Heart right ventricle (tissue), 16 donors: ENCODE measurements around the gene RASGEF1C. TPM values are rescaled to one million over a fixed set of nuclear protein-coding genes. Genes with fewer than 3 reads are reported as not detected.
"Not testable (repeated sequence)": the region's sequence is repeated elsewhere in the genome, so short reads cannot be mapped to it uniquely, and the experiment has no call there.

Experiments used
- ATAC-seq, 8 donors: fragments of 200-7000 bp; cut with Tn5 transposase; one replicate each; pipeline ENCODE4 v1.9.1; 2020; ENCODE audit warnings: mild to moderate bottlenecking in 8 of 8, moderate library complexity in 8 of 8, moderate number of reproducible peaks in 1 of 8
- DNase-seq, 2 donors: peaks; one replicate each; pipeline ENCODE4 v3.0.0-alpha.2; 2020
- H3K27ac ChIP-seq, 10 donors: fragments of 200-600 bp; sonication (generic) in 2 of 10; one replicate each; pipeline versions ENCODE4 v1.5.0 to v1.8.0; 2020 to 2022; ENCODE audit warnings: mild to moderate bottlenecking in 3 of 10
- H3K27me3 ChIP-seq, 7 donors: fragments of 200-600 bp; one replicate each; pipeline ENCODE4 v1.8.0; 2021 to 2022; ENCODE audit warnings: mild to moderate bottlenecking in 2 of 7
- H3K36me3 ChIP-seq, 9 donors: fragments of 200-600 bp; sonication (generic) in 1 of 9; one replicate each; pipeline versions ENCODE4 v1.5.0 to v1.8.0; 2020 to 2022; ENCODE audit warnings: mild to moderate bottlenecking in 2 of 9
- H3K4me1 ChIP-seq, 9 donors: fragments of 200-600 bp; sonication (generic) in 1 of 9; one replicate each; pipeline versions ENCODE4 v1.5.0 to v1.8.0; 2020 to 2022; ENCODE audit warnings: mild to moderate bottlenecking in 4 of 9
- H3K4me3 ChIP-seq, 10 donors: fragments of 200-600 bp; sonication (generic) in 2 of 10; one replicate each; pipeline versions ENCODE4 v1.5.0 to v1.8.0; 2020 to 2022; ENCODE audit warnings: mild to moderate bottlenecking in 7 of 10, moderate library complexity in 2 of 10
- H3K9me3 ChIP-seq, 11 donors: fragments of 200-600 bp in 10 of 11; sonication (generic) in 2 of 11; one replicate each; pipeline versions ENCODE4 v1.5.0 to v1.8.0; 2013 to 2022; ENCODE audit warnings: mild to moderate bottlenecking in 2 of 11, control low read depth in 1 of 11, moderate library complexity in 1 of 11
- WGBS, 2 donors: extraction: QIAGEN DNeasy Blood & Tissue Kit; methylation state at CpG; one replicate each; pipeline ENCODE4 v1.1.7; 2013; ENCODE audit warnings: inconsistent platforms in 1 of 2; 5-methylcytosine and 5-hydroxymethylcytosine counted together
- intact Hi-C, 10 donors: fragments of 100-400 bp; cut with DNase I; formaldehyde crosslinking; loops; one replicate each; pipeline versions ENCODE4 v1.11.1 to v1.14.2; 2022
- polyA plus RNA-seq, 2 donors: library from polyadenylated mRNA; stranded (reverse); fragments of 200-250 nt; gene quantifications; one replicate each; pipeline ENCODE4 v1.2.3, GENCODE V29; 2013
- total RNA-seq, 10 donors: library from RNA; stranded (reverse); fragmentation: NEBNext Ultra II Directional in 3 of 10; extraction: Animal tissue kit (Norgen Biotek cat#: 25700) in 3 of 10; gene quantifications; one replicate each; pipeline versions ENCODE4 v1.2.1 to v1.2.4, GENCODE V29; 2021 to 2023
- TF ChIP-seq, protein P1 (sequence below), 9 donors: fragments of 200-600 bp; sonication (generic) in 2 of 9; IDR thresholded peaks; one replicate each; pipeline versions ENCODE4 v1.5.0 to v1.8.0; 2021 to 2022; ENCODE audit warnings: antibody characterized with exemption in 9 of 9, mild to moderate bottlenecking in 5 of 9, moderate library complexity in 1 of 9
- donor health status: Arrhythmogenic right ventricular cardiomyopathy.
- donor health status: ischemic (EF 13 %, LVEDD 7.1; RV severe dilation, severe dysfunction).
- donor health status: healthy with polysubstance abuse.
- donor health status: DM: no; HTN: yes; CAD: no.
- donor health status: DM: no; HTN: no; CAD: no.
- donor health status: ischemic (EF 25% LVEDD 6.9; RV normal size, moderate dysfunction).
- donor health status: ischemic (EF 25% LVEDD 5.7; RV mildly dilated, moderate dysfunction).
- donor health status: healthy.
- donor health status: DM: yes; HTN: yes; CAD: no.
- donor health status: Ischemic cardiomyopathy.
- donor health status: ischemic (EF 35%, LVEDD 5.7; RV mildly dilated, moderate dysfunction).
- donor health status: nonischemic (EF 11% LVEDD 7.7; RV severe dilation, severe dysfunction).
- donor health status: DM: yes; HTN: yes; CAD: no.
- donor health status: PGD.
- donor health status: ischemic (EF 29% LVEDD 5.4; RV normal size, mild dysfunction).
- donor health status: nonischemic (EF 23%, LVEDD 6.1; RV moderate dilation, normal function).

Gene RASGEF1C
- total and polyA plus RNA-seq, 12 donors, result 0.17 to 0.59 (median 0.26) TPM; not detected in 6

DNA sequence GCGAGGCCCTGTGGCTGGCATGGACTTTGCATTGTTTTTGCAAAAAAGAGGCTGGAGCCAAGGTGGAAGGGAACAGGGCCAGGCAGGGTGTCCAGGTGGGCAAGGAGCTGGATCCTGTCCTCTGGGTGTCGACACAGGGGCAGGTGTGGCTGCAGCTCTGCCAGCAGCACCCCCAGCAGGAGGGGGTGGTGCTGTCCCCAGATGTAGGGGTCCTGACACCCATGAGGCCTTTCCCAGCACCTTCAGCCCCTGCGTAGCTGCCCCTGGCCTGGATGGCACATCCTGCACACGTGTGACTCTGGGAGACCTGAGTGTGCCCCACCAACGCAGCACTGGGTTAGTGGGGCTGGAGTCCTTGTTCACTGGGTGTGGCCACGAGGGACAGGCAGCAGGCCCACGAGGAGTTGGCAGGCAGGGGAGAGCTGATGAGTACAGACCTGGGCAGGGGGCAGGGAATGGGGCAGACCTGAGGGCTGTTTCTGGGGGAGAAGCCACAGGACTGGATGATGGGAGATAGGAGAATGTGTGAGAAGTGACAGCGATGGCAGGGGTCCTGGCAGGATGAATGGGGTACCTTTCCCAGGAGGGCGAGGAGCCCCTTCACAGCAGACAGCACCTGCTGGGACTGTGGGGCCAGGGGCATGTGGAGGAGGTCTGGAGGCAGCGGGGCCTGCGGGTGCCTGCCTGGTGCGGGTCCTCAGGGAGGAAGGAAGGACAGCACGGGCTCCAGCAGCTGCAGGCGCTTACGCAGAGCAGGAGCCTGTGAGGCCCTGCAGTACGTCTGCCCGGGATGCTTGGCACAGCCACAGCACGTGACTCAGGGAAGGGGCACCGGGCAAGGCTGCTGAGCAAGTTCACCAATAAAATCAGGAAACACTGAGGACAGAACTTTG lies 3.6 kb upstream of the RASGEF1C start:
- Histone ChIP-seq H3K27me3 (peaks cover 9 to 42% (median 30%) of the 10 kb centered on the region in 7 donors), H3K4me1 (peaks cover 0 to 9% (median 5%) of the 10 kb centered on the region in 9 donors), H3K4me3 (no peak overlapping the region), H3K9me3 (peaks cover 0 to 30% (median 6%) of the 10 kb centered on the region in 11 donors), H3K36me3 (no peaks in the 10 kb centered on the region), H3K27ac (no peak overlapping the region)
- TF ChIP-seq, protein P1, sequence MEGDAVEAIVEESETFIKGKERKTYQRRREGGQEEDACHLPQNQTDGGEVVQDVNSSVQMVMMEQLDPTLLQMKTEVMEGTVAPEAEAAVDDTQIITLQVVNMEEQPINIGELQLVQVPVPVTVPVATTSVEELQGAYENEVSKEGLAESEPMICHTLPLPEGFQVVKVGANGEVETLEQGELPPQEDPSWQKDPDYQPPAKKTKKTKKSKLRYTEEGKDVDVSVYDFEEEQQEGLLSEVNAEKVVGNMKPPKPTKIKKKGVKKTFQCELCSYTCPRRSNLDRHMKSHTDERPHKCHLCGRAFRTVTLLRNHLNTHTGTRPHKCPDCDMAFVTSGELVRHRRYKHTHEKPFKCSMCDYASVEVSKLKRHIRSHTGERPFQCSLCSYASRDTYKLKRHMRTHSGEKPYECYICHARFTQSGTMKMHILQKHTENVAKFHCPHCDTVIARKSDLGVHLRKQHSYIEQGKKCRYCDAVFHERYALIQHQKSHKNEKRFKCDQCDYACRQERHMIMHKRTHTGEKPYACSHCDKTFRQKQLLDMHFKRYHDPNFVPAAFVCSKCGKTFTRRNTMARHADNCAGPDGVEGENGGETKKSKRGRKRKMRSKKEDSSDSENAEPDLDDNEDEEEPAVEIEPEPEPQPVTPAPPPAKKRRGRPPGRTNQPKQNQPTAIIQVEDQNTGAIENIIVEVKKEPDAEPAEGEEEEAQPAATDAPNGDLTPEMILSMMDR (IDR thresholded peaks at IDR 0.05), result no peak
- DNase-seq (no peak), ATAC-seq (no peak)
- 47 to 49% methylated on average over 19 of the region's 19 CpGs for WGBS, 2 donors
- intact Hi-C loops, result loop anchor here in 2 of 10 donors (5.0 to 10.0 kb wide), 2 partner anchors 78 to 85 kb away; no protein-coding TSS in a partner anchor

DNA sequence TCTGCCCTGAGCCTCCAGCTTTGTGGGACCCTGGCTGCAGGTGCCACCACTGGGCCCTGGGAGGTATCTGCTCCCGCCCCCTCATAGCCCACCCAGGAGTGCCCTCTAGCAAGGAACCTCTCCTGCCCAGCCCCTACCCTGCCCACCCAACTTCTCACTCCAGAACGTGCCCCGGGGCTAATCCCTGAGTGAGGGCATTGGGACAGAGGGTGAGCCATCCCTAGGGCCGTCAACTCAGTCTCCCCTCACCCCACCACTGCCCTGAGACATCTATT lies 2.7 kb upstream of the RASGEF1C start:
- ATAC-seq, result no peak

DNA sequence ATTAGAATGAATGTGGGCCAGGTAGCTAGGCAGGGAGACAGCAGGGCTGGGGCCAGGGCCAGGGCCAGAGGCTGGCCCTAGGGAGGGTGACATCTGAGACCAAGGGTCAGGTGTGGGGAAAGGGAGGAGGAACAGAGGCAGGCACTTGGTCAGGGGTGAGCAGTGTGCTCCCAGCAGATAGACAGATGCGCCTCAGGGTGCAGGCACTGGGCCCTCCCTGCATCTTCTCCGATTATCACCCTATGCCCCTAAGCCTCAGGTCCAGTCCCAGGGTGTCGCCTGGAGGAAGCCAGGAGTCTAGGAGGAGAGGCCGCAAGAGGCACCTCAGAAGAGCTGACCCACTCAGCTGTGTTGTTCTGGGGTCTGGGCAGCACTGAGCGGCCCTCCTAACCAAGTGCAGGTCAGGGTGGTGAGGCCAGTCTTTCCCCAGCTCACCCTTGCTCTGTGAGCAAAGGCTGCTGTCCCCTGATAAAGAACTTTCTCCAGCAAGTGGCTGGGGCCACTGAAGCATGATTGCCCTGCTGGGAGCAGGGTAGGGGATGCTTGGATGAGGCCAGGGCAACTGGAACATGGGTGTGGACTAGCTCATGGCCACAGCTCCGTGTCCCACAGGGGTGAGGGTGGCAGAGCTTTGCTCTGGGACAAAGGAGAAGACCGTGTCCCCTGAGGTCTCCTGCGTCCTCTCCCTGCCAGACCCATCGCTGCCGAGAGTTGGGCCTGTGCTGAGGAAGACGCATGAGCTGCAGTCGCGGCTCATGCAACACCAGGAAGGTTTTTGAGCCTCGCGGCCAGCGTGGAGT lies 2.1 kb upstream of the RASGEF1C start:
- no peak for ATAC-seq
- WGBS, 2 donors, result 86 to 88% methylated on average over 16 of the region's 16 CpGs

More for the DNA sequence above, 2.7 kb upstream of the RASGEF1C start:
- Histone ChIP-seq H3K27me3 (peaks cover 10 to 52% (median 39%) of the 10 kb centered on the region in 7 donors), H3K9me3 (peaks cover 0 to 21% (median 4%) of the 10 kb centered on the region in 11 donors), H3K36me3 (no peaks in the 10 kb centered on the region), H3K4me1 (peaks cover 0 to 9% (median 5%) of the 10 kb centered on the region in 9 donors), H3K4me3 (no peak overlapping the region), H3K27ac (no peak overlapping the region)
- TF ChIP-seq, protein P1 (IDR thresholded peaks at IDR 0.05), result no peak
- intact Hi-C loops, result loop anchor here in 2 of 10 donors (5.0 to 10.0 kb wide), 2 partner anchors 77 to 84 kb away; no protein-coding TSS in a partner anchor
- DNase-seq, result no peak
- WGBS, 2 donors, result 81 to 85% methylated on average over 4 of the region's 4 CpGs

DNA sequence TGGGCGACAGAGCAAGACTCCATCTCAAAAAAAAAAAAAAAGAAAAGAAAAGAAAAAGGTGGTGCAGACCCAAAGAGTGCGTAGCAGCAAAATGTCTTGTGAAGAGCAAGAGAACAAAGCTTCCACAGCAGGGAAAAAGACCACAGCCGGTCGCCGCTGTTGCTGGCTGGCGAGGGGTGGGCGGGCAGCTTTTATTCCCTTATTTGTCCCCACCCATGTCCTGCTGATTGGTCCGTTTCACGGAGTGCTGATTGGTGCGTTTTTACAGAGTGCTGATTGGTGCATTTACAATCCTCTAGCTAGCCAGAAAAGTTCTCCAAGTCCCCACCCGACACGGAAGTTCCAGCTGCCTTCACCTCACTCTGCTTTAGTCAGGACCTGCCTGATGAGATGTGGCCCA lies 1.1 kb upstream of the RASGEF1C start:
- intact Hi-C loops, result loop anchor here in 2 of 10 donors (5.0 to 10.0 kb wide), 2 partner anchors 75 to 83 kb away; no protein-coding TSS in a partner anchor
- H3K27me3 ChIP-seq, result peaks cover 10 to 64% (median 41%) of the 10 kb centered on the region in 7 donors

More for the DNA sequence above, 2.1 kb upstream of the RASGEF1C start:
- DNase-seq, result no peak
- TF ChIP-seq, protein P1 (IDR thresholded peaks at IDR 0.05), result no peak
- Histone ChIP-seq H3K4me3 (no peak overlapping the region), H3K27ac (no peak overlapping the region), H3K9me3 (peaks cover 0 to 16% (median 3%) of the 10 kb centered on the region in 11 donors), H3K36me3 (no peaks in the 10 kb centered on the region), H3K27me3 (peaks cover 10 to 57% (median 41%) of the 10 kb centered on the region in 7 donors), H3K4me1 (peaks cover 0 to 9% (median 5%) of the 10 kb centered on the region in 9 donors)
- intact Hi-C loops, result loop anchor here in 2 of 10 donors (5.0 to 10.0 kb wide), 2 partner anchors 76 to 84 kb away; no protein-coding TSS in a partner anchor

More for the DNA sequence above, 1.1 kb upstream of the RASGEF1C start:
- not testable (repeated sequence) for H3K4me3 ChIP-seq, DNase-seq, H3K27ac ChIP-seq, ATAC-seq, H3K4me1 ChIP-seq, H3K36me3 ChIP-seq, H3K9me3 ChIP-seq
- 92 to 94% methylated on average over 12 of the region's 12 CpGs for WGBS, 2 donors
